Fibroblast of pulmonary artery (primary cell): ENCODE measurements around the gene KRTAP20-1.

ENCODE experiments used
- DNase-seq: peaks from one replicate; pipeline ENCODE4 v3.0.0-alpha.2; 2010; ENCODE audit warnings: low read depth
- H3K4me3 ChIP-seq: replicated peaks from 2 replicates; pipeline ENCODE4 v1.5.1; 2011; ENCODE audit warnings: low read depth, mild to moderate bottlenecking, control low read depth, low read length, moderate library complexity
- CTCF ChIP-seq: IDR thresholded peaks from 2 replicates; pipeline ENCODE4 v1.5.1; 2011; ENCODE audit warnings: mild to moderate bottlenecking, control low read depth, low read length, inconsistent platforms; ENCODE audit errors: missing control alignments

KRTAP20-1 gene

DNA sequence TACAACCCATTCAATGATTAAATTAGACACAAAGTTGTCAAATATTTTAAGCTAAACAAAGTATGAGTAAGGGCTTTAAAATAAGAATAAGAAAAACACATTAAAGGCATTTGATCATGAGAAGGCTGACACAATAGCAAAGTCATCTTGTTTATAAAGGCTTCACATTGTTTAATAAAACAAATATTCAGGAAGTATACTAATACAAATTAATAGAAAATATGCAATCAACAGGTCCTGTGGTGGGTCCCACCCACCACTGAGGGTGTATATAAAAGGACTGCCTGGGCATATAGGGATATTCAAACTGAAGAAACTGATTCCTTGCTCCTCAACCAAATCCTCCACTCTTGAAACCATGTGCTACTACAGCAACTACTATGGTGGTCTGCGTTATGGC, 18.7 kb downstream of the KRTAP20-1 start, which contains the start of gene KRTAP20-2:
KRTAP20-2 (plus strand) TSS at position 301 of the 400 bp plus-strand sequence; CDS start at position 359, 58 bp downstream.
- TF ChIP-seq CTCF = no peak
- no peak within 1 kb of the TSS for H3K4me3 ChIP-seq
- no peak for DNase-seq

- no peak overlapping the region for H3K4me3 ChIP-seq
- DNase-seq = no peak
- TF ChIP-seq CTCF = no peak
Measured at GRCh38 chr21:30638686-30639085, 22.5 kb downstream of the KRTAP20-1 start.

- no peak for DNase-seq
- no peak for TF ChIP-seq CTCF
Measured at GRCh38 chr21:30642564-30642963, 26.3 kb downstream of the KRTAP20-1 start, which contains the start of gene KRTAP20-3. KRTAP20-3 (plus strand) TSS chr21:30642864.

GRCh38 chr21:30646904-30647414, 30.7 kb downstream of the KRTAP20-1 start:
- TF ChIP-seq CTCF = no peak
- DNase-seq = no peak

More at GRCh38 chr21:30642564-30642963, 26.3 kb downstream of the KRTAP20-1 start, which contains the start of gene KRTAP20-3:
- H3K4me3 ChIP-seq = no peak within 1 kb of the TSS

GRCh38 chr21:30652891-30653290, 36.7 kb downstream of the KRTAP20-1 start:
- no peak overlapping the region for H3K4me3 ChIP-seq
- DNase-seq = no peak
- no peak for TF ChIP-seq CTCF

More at GRCh38 chr21:30646904-30647414, 30.7 kb downstream of the KRTAP20-1 start:
- no peak overlapping the region for H3K4me3 ChIP-seq
